Panc1 (cell line): ENCODE data around the gene PRR35. TPM values are rescaled to one million over a fixed set of nuclear protein-coding genes. Genes with fewer than 3 reads are reported as not detected.

Experiments used
- ATAC-seq: fragments of 200-7000 bp; cut with Tn5 transposase; 2 replicates; pipeline ENCODE4 v1.9.1; 2020; ENCODE audit warnings: mild to moderate bottlenecking, moderate library complexity
- BruUV-seq: library from RNA; stranded (reverse); fragments of 400-500 nt; replicated peaks from 2 replicates; lab custom pipeline; 2021; lab: Mats Ljungman, UMichigan
- CTCF ChIA-PET: fragments of 300-600 bp; sonication (Branson Sonifier 250); formaldehyde crosslinking; loops from one replicate; lab custom pipeline; 2022; ENCODE audit warnings: antibody characterized with exemption; lab: Charles Lee
- POLR2A ChIA-PET: fragments of 300-600 bp; sonication (Branson Sonifier 250); formaldehyde crosslinking; loops from one replicate; lab custom pipeline; 2022; ENCODE audit warnings: antibody characterized with exemption; lab: Charles Lee
- DNase-seq: peaks from one replicate; pipeline ENCODE4 v3.0.0-alpha.2; 2010; ENCODE audit warnings: low read depth, low spot score
- H3K27ac ChIP-seq: 2 replicates; pipeline ENCODE4 v1.5.1; 2011; ENCODE audit warnings: mild to moderate bottlenecking, low read length, inconsistent platforms
- H3K27me3 ChIP-seq: fragments of 200-500 bp; sonication (Bioruptor generic); 2 replicates; pipeline ENCODE4 v1.6.0; 2014; ENCODE audit warnings: low read length, inconsistent platforms; ENCODE audit not compliant: control insufficient read depth, insufficient read depth
- H3K36me3 ChIP-seq: fragments of 200-500 bp; sonication (Bioruptor generic); 2 replicates; pipeline ENCODE4 v1.5.1; 2014; ENCODE audit warnings: inconsistent platforms, mild to moderate bottlenecking, low read length, moderate library complexity; ENCODE audit not compliant: control insufficient read depth, insufficient read depth
- H3K4me1 ChIP-seq: 2 replicates; pipeline ENCODE4 v1.5.1; 2011; ENCODE audit warnings: inconsistent platforms, mild to moderate bottlenecking, low read length, moderate library complexity; ENCODE audit not compliant: control insufficient read depth, insufficient read depth
- H3K4me3 ChIP-seq, 2 experiments: 2 replicates each; pipeline ENCODE4 v1.5.1; 2011 to 2012; ENCODE audit warnings: low read depth in 2 of 2, low read length in 2 of 2, mild to moderate bottlenecking in 2 of 2, inconsistent platforms in 1 of 2, moderate library complexity in 1 of 2
- H3K9me3 ChIP-seq: fragments of 200-500 bp; sonication (Bioruptor generic); 2 replicates; pipeline ENCODE4 v1.5.1; 2014; ENCODE audit warnings: low read depth, mild to moderate bottlenecking, inconsistent platforms, low read length, moderate library complexity; ENCODE audit not compliant: control insufficient read depth, insufficient read depth
- POLR2AphosphoS5 ChIP-seq: IDR thresholded peaks from 2 replicates; pipeline ENCODE4 v1.6.1; 2012; ENCODE audit warnings: mild to moderate bottlenecking, low read depth, low read length, moderate library complexity
- SIN3A ChIP-seq: IDR thresholded peaks from 2 replicates; pipeline ENCODE4 v1.6.1; 2012; ENCODE audit warnings: low read depth, mild to moderate bottlenecking, low read length, moderate library complexity, borderline replicate concordance; ENCODE audit not compliant: insufficient read depth
- TCF7L2 ChIP-seq: IDR thresholded peaks from 2 replicates; pipeline ENCODE4 v1.6.1; 2011; ENCODE audit warnings: mild to moderate bottlenecking, low read depth, low read length, inconsistent platforms
- in situ Hi-C: cut with HindIII; loops from 2 replicates; pipeline ENCODE4 v1.10.0; 2016; ENCODE audit warnings: low sequenced_read_pairs, low pct_unique_long_range_greater_than_20kb
- intact Hi-C: fragments of 100-400 bp; cut with micrococcal nuclease; formaldehyde crosslinking; loops from one replicate; pipeline ENCODE4 v1.10.0; 2022; ENCODE audit not compliant: unreplicated experiment
- microRNA-seq: library from miRNA; unstranded; fragments of <30 nt; microRNA quantifications from one replicate; pipeline ENCODE4 v1.1.0, GENCODE V29; 2020; ENCODE audit not compliant: unreplicated experiment
- total RNA-seq: library from RNA; stranded (reverse); gene quantifications from one replicate; pipeline ENCODE4 v1.2.1, GENCODE V29; 2021; ENCODE audit not compliant: unreplicated experiment
- TF ChIP-seq, protein P1 (sequence below): fragments of 450-650 bp; IDR thresholded peaks from 2 replicates; pipeline ENCODE4 v1.5.1; 2017; ENCODE audit warnings: mild to moderate bottlenecking
- TF ChIP-seq, protein P2 (sequence below), 2 experiments: IDR thresholded peaks; 2 replicates each; pipeline ENCODE4 v1.6.1; 2011 to 2012; ENCODE audit warnings: low read depth in 2 of 2, control low read depth in 1 of 2, low read length in 1 of 2, mild to moderate bottlenecking in 1 of 2, moderate library complexity in 1 of 2; ENCODE audit not compliant: insufficient read depth in 1 of 2

PRR35 gene
- total RNA-seq, 1 experiment from 2014 or later = 2.2 TPM

DNA sequence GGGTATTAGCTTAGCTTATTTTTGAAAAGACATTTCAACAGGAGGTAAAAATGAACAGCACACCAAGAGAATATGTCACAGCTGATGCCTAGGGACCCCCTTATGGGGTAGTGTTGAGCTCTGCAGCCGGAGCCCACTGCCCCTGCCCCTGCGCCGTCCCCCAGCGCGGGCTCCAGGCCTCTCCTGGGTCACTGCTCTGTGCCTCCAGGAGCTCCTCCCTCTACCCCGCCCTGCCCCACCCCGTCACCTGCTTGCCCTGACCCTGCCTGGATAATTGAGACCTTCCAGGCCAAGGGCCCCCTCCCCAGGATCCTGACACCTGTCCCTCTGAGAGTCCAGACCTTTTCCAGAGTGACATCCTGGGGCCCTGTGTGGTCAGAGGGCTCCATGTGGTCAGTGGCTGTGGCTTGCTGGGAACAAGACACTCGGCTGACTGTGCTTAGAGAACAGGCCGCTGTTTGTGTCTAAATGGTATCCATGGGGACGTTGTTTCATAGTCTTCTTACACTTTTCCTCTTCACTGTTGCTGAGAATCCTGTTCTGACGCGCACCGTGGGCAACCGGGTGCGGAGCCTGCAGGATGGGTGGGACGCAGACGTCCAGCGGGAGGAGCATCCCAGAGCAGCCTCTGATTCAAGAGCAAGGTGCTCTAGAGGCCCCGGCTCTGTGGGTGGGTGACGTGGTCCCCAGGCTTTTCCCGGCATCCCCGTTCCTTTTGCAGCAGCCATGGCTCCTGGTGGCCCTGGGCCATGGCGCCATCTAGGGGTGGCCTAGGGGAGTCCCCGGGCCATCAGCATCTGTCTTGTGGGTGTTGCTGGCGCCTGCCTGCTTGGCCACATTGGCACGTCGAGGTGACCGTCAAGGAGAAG, 50.6 kb downstream of the PRR35 start:
- Histone ChIP-seq H3K9me3 (no peaks in the 10 kb centered on the region), H3K36me3 (no peaks in the 10 kb centered on the region), H3K4me1 (no peaks in the 10 kb centered on the region), H3K27ac (no peak overlapping the region), H3K27me3 (no peaks in the 10 kb centered on the region), H3K4me3 (no peak overlapping the region)
- no peak for TF ChIP-seq POLR2AphosphoS5
- TF ChIP-seq, protein P1, sequence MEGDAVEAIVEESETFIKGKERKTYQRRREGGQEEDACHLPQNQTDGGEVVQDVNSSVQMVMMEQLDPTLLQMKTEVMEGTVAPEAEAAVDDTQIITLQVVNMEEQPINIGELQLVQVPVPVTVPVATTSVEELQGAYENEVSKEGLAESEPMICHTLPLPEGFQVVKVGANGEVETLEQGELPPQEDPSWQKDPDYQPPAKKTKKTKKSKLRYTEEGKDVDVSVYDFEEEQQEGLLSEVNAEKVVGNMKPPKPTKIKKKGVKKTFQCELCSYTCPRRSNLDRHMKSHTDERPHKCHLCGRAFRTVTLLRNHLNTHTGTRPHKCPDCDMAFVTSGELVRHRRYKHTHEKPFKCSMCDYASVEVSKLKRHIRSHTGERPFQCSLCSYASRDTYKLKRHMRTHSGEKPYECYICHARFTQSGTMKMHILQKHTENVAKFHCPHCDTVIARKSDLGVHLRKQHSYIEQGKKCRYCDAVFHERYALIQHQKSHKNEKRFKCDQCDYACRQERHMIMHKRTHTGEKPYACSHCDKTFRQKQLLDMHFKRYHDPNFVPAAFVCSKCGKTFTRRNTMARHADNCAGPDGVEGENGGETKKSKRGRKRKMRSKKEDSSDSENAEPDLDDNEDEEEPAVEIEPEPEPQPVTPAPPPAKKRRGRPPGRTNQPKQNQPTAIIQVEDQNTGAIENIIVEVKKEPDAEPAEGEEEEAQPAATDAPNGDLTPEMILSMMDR = peak; percentile 87; the same call in 1 of the 2 replicates
- ChIA-PET CTCF (interaction anchor here (0.9 kb wide), 1 partner anchor 20 kb away, joined by 3 read pairs; the partner anchor contains the start of gene RAB40C), POLR2A (no interaction called here)
- ATAC-seq (peak; percentile 79; the same call in 1 of the 2 replicates), DNase-seq (no peak)
- in situ Hi-C loops = no loop called here
- intact Hi-C loops = no loop called here
- no TSS peak for BruUV-seq

DNA sequence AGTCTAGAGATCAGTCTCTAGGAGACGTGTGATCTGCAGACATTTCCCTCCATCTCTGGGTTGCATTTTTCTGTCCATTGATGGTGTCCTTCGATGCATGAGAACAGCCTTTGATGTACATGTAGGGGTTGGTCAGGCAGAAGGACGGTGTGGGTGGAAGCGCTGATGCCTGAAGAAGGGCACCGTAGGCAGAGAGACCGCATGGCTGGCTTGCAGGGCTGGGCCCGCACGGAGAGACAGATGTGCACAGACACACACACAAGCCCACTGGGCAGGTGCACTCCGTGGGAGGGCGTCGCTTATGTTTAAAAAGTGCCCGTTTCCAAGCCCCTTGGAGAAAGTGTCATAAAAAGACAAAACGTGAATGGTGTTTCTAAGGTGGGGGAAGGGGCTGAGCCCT, 54.9 kb downstream of the PRR35 start:
- DNase-seq (no peak), ATAC-seq (no peak)
- POLR2A ChIA-PET = no interaction called here
- H3K27me3 ChIP-seq = no peaks in the 10 kb centered on the region
- H3K4me3 ChIP-seq = no peak overlapping the region
- H3K4me1 ChIP-seq = no peaks in the 10 kb centered on the region
- in situ Hi-C loops (no loop called here), intact Hi-C loops (no loop called here)
- H3K9me3 ChIP-seq = no peaks in the 10 kb centered on the region
- BruUV-seq = TSS peak; percentile 68
- CTCF ChIA-PET = no interaction called here
- TF ChIP-seq, protein P1 = no peak
- no peak for TF ChIP-seq POLR2AphosphoS5
- TF ChIP-seq, protein P2, sequence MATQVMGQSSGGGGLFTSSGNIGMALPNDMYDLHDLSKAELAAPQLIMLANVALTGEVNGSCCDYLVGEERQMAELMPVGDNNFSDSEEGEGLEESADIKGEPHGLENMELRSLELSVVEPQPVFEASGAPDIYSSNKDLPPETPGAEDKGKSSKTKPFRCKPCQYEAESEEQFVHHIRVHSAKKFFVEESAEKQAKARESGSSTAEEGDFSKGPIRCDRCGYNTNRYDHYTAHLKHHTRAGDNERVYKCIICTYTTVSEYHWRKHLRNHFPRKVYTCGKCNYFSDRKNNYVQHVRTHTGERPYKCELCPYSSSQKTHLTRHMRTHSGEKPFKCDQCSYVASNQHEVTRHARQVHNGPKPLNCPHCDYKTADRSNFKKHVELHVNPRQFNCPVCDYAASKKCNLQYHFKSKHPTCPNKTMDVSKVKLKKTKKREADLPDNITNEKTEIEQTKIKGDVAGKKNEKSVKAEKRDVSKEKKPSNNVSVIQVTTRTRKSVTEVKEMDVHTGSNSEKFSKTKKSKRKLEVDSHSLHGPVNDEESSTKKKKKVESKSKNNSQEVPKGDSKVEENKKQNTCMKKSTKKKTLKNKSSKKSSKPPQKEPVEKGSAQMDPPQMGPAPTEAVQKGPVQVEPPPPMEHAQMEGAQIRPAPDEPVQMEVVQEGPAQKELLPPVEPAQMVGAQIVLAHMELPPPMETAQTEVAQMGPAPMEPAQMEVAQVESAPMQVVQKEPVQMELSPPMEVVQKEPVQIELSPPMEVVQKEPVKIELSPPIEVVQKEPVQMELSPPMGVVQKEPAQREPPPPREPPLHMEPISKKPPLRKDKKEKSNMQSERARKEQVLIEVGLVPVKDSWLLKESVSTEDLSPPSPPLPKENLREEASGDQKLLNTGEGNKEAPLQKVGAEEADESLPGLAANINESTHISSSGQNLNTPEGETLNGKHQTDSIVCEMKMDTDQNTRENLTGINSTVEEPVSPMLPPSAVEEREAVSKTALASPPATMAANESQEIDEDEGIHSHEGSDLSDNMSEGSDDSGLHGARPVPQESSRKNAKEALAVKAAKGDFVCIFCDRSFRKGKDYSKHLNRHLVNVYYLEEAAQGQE (IDR thresholded peaks at IDR 0.05; ENCODE audit: insufficient read depth in 1 of 2, low read depth in 2 of 2, low read length in 1 of 2) = no peak
- no peak for TF ChIP-seq SIN3A
- no peak for TF ChIP-seq TCF7L2
- H3K36me3 ChIP-seq = no peaks in the 10 kb centered on the region
- no peak overlapping the region for H3K27ac ChIP-seq

Small RNA genes lying within 50 kb of the gene (microRNA-seq; reads per million reads assigned to microRNA genes)
- gene MIR3176 (1.6 reads per million), gene MIR5587 (0.95 reads per million)

Other genes with a start within 250 kb of the PRR35 start
- 53.3 TPM for gene AXIN1, start 207.7 kb upstream of the PRR35 start, total RNA-seq
- 140 TPM for gene MRPL28, start 189.9 kb upstream of the PRR35 start, total RNA-seq
- 128 TPM for gene PGAP6, start 178.4 kb upstream of the PRR35 start, total RNA-seq
- gene NME4, start 163.2 kb upstream of the PRR35 start, total RNA-seq = 500 TPM
- 92.7 TPM for gene DECR2, start 158.5 kb upstream of the PRR35 start, total RNA-seq
- 57.3 TPM for gene RAB11FIP3, start 134.7 kb upstream of the PRR35 start, total RNA-seq
- gene CAPN15, start 32.7 kb upstream of the PRR35 start, total RNA-seq = 78.5 TPM
- 4.0 TPM for gene NHLRC4, start 6.6 kb downstream of the PRR35 start, total RNA-seq
- 83.5 TPM for gene PIGQ, start 9.6 kb downstream of the PRR35 start, total RNA-seq
- gene RAB40C, start 29.7 kb downstream of the PRR35 start, total RNA-seq = 30.7 TPM
- gene WFIKKN1, start 70.6 kb downstream of the PRR35 start, total RNA-seq = 2.0 TPM
- 91.8 TPM for gene METTL26, start 75.9 kb downstream of the PRR35 start, total RNA-seq
- gene MCRIP2, start 81.4 kb downstream of the PRR35 start, total RNA-seq = 91.6 TPM
- 58.9 TPM for gene WDR90, start 89.0 kb downstream of the PRR35 start, total RNA-seq
- gene RHOT2, start 107.7 kb downstream of the PRR35 start, total RNA-seq = 195 TPM
- 6.6 TPM for gene RHBDL1, start 115.3 kb downstream of the PRR35 start, total RNA-seq
- 217 TPM for gene STUB1, start 120.0 kb downstream of the PRR35 start, total RNA-seq
- 73.9 TPM for gene JMJD8, start 123.9 kb downstream of the PRR35 start, total RNA-seq
- 17.9 TPM for gene WDR24, start 130.0 kb downstream of the PRR35 start, total RNA-seq
- gene FBXL16, start 145.4 kb downstream of the PRR35 start, total RNA-seq = 28.0 TPM
- gene METRN, start 154.7 kb downstream of the PRR35 start, total RNA-seq = 407 TPM
- 93.6 TPM for gene ANTKMT, start 160.8 kb downstream of the PRR35 start, total RNA-seq
- 18.2 TPM for gene CCDC78, start 166.0 kb downstream of the PRR35 start, total RNA-seq
- gene HAGHL, start 166.7 kb downstream of the PRR35 start, total RNA-seq = 41.1 TPM
- gene CIAO3, start 180.6 kb downstream of the PRR35 start, total RNA-seq = 34.0 TPM
- gene MSLN, start 200.3 kb downstream of the PRR35 start, total RNA-seq = 1.1 TPM
- gene RPUSD1, start 228.0 kb downstream of the PRR35 start, total RNA-seq = 61.1 TPM
- 118 TPM for gene CHTF18, start 228.2 kb downstream of the PRR35 start, total RNA-seq
- gene GNG13, start 240.3 kb downstream of the PRR35 start, total RNA-seq = 0.23 TPM